Esophagus (tissue), 2 donors: Measurements from ENCODE around the gene RNF208. TPM values are rescaled to one million over a fixed set of nuclear protein-coding genes. Genes with fewer than 3 reads are reported as not detected.

Experiments
- H3K27ac ChIP-seq, 2 donors: one replicate each; pipeline ENCODE4 v1.5.1; 2013; ENCODE audit warnings: low read depth in 2 of 2, mild to moderate bottlenecking in 2 of 2, inconsistent platforms in 1 of 2, low read length in 1 of 2, moderate library complexity in 1 of 2
- H3K27me3 ChIP-seq, 2 donors: one replicate each; pipeline ENCODE4 v1.6.1; 2013; ENCODE audit warnings: low read length in 2 of 2, control low read depth in 1 of 2, mild to moderate bottlenecking in 1 of 2; ENCODE audit not compliant: insufficient read depth in 2 of 2, control insufficient read depth in 1 of 2
- H3K36me3 ChIP-seq, 2 donors: one replicate each; pipeline ENCODE4 v1.6.1; 2013; ENCODE audit warnings: low read length in 1 of 2; ENCODE audit not compliant: control insufficient read depth in 2 of 2, insufficient read depth in 2 of 2
- H3K4me1 ChIP-seq, 2 donors: one replicate each; pipeline ENCODE4 v1.6.1; 2013; ENCODE audit warnings: low read length in 1 of 2; ENCODE audit not compliant: control insufficient read depth in 2 of 2, insufficient read depth in 2 of 2
- H3K4me3 ChIP-seq, 2 donors: one replicate each; pipeline ENCODE4 v1.5.1; 2013; ENCODE audit warnings: low read length in 2 of 2, mild to moderate bottlenecking in 2 of 2, low read depth in 1 of 2, moderate library complexity in 1 of 2
- H3K9me3 ChIP-seq, 2 donors: one replicate each; pipeline ENCODE4 v1.6.1; 2013; ENCODE audit warnings: mild to moderate bottlenecking in 2 of 2, low read depth in 1 of 2, low read length in 1 of 2, moderate library complexity in 1 of 2; ENCODE audit not compliant: control insufficient read depth in 2 of 2, insufficient read depth in 1 of 2
- WGBS, 2 donors: extraction: QIAGEN DNeasy Blood & Tissue Kit; methylation state at CpG; one replicate each; pipeline ENCODE4 v1.1.7; 2013; 5-methylcytosine and 5-hydroxymethylcytosine counted together
- polyA plus RNA-seq, 2 donors: library from polyadenylated mRNA; stranded (reverse); fragments of 200-250 nt; gene quantifications; one replicate each; pipeline ENCODE4 v1.2.3, GENCODE V29; 2013
- donor health status: healthy with polysubstance abuse.
- donor health status: Bipolar disorder and iron deficiency.

The RNF208 gene
- polyA plus RNA-seq, 2 donors, result 13.3 to 28.5 TPM

DNA sequence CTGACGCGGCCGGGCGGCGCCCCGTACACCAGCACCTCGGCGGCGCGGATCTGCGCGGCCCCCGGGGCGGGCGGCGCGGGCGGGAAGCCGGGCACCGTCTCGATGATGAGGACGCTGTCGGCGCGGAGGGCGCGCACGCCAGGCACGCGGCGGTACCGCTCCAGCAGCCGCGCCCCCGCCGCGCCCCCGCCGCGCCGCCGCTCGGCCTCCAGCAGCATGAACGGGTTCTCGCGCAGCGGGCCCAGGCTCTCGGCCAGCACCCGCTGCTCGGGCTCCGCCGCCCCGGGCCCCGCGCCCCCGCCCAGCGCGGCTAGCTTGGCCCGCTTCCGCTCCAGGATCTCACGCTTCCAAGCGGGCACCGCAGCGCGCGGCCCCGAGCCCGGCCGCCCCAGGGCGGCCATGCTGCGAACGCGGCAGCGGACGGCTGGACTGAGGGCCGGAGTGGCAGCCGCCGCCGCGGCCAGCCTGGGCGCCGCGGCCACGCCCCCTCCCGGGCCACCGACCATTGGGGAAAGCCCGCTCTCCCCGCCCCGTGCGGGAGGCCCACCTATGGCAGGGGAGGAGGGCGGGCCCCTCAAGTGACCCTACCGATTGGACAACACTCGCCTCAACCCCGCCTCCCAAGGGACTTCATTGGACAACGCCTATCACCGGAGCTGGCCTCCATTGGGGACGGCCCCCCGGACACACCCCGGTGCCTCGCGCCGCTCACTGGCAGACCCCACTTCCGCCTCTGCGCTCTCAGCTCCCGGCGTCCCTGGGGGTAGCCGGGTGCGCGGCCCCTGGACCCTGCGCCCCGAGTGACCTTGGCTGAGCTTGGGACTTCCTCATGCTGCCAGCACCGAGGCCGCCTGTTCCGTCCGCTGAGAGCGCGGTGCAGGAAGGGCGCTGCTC, 21.5 kb downstream of the RNF208 start, which contains the start of gene TPRN:
TPRN (minus strand) TSS at position 431 of the 894 bp plus-strand sequence; CDS start at position 401, 30 bp downstream.
- H3K4me3 ChIP-seq, result peak within 1 kb of the TSS; percentile 75 to 79
- WGBS, 2 donors, result 1% methylated on average over 95 to 118 of the region's 118 CpGs
- peaks cover 28 to 47% of the 10 kb centered on the region in 2 donors for H3K4me1 ChIP-seq
- H3K27me3 ChIP-seq, result no peaks in the 10 kb centered on the region
- H3K9me3 ChIP-seq, result no peaks in the 10 kb centered on the region
- no peaks in the 10 kb centered on the region for H3K36me3 ChIP-seq
- peak within 1 kb of the TSS; percentile 90 to 93 for H3K27ac ChIP-seq

DNA sequence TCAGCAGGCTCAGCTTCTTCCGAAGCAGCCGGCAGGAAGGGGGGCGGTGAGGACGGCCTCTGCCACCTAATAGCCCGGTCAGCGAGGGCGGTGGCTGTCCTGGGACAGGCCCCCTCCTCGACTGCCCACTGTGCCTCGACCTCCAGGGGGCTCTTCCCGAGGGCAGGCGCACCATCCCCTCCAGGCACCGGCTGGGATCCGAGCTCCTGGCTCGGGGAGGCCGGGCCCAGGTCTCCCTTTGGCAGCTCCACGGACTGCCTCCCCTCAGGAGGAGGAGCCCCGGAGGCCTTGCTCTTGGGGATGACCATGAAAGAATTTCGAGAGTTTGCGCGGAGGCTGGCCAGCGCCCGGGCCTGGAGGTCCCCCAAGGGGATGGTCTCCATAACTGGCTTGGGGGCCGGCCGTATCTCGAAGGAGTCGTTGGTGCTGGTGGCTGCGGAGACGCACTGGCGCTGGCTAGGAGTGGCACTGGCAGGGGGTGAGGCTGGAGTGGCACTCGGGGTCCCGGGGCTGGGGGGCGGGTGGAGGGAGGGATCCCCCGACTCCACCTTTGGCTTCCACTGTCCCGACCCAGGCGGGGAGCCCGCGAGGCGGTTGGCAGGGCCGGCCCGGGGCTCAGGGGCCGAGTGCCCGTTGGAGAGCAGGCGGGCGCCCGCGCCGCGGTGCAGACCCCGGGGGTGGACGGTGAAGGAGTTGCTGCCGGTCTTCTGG, 22.5 kb downstream of the RNF208 start:
- Histone ChIP-seq H3K9me3 (no peaks in the 10 kb centered on the region), H3K36me3 (no peaks in the 10 kb centered on the region), H3K27ac (peak overlapping the region; percentile 63 to 90), H3K27me3 (no peaks in the 10 kb centered on the region), H3K4me1 (peaks cover 29 to 51% of the 10 kb centered on the region in 2 donors), H3K4me3 (peak overlapping the region; percentile 45 to 75)
- WGBS, 2 donors, result 11 to 14% methylated on average over 42 to 51 of the region's 51 CpGs

DNA sequence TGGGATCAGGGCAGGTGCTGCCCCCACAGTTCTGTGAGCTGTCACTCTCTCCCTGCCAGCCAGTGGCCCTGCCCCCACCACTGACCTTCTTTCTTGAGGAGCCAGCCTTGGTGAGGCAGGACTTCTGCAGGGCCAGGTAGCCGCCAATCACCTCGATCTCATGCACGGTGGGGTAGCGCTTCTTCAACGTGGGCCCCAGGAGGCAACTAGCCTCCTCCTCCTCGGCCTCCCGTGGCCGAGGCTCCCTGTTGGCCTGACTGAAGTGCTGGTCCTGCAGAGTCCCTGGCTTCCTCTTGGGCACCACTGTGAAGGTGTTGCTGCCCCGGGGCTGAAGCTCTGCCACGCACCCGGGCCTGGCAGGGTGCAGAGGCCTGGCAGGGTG, 23.1 kb downstream of the RNF208 start:
- Histone ChIP-seq H3K36me3 (no peaks in the 10 kb centered on the region), H3K9me3 (no peaks in the 10 kb centered on the region), H3K4me1 (peaks cover 29 to 51% of the 10 kb centered on the region in 2 donors), H3K27ac (peak overlapping the region; percentile 55 to 63), H3K4me3 (peak overlapping the region; percentile 45 to 75), H3K27me3 (no peaks in the 10 kb centered on the region)
- 65 to 72% methylated on average over 11 of the region's 11 CpGs for WGBS, 2 donors

DNA sequence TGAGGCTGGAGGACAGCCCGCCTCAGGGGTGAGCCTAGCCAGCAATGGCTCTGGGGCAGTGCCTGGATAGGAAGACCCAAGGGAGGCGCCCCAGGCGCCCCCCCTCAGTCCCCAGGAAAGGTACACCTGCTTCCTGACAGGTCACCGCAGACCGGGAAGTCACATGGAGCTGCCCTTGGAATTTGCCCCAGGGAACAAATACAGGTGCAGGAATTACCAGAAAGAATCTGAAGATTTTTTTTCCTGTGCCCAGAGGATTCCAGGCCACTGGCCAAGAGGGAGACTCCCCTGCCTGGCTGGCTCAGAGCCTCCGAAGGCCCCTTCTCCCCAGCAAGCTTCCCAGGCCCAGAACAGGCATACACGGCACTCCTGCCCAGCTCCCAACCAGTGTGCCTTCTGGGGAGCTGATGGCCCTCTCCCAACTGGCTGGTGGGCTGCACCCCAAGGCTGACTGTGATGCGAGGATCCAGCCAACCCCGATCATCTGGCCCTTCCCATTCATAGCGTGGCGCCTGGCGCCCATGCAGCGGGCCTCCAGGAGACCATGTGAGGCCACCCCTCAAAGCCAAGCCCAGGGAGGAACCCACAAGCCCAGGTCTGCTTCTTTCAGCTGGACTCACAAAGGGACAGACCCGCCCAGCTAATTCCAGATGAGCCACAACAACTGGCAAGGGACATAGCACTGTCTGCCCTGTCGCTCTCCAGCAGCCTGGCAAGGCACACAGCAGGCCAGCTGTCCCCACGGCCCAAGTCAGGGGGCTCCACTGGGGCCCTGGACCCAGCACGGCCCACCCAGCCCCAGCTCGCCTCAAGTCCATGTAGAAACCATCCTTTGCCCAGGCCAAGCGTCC, 23.8 kb downstream of the RNF208 start:
- H3K27me3 ChIP-seq, result no peaks in the 10 kb centered on the region
- WGBS, 2 donors, result 51 to 65% methylated on average over 19 of the region's 19 CpGs
- H3K4me3 ChIP-seq, result peak overlapping the region; percentile 45 to 75
- no peaks in the 10 kb centered on the region for H3K36me3 ChIP-seq
- H3K9me3 ChIP-seq, result no peaks in the 10 kb centered on the region
- H3K4me1 ChIP-seq, result peaks cover 29 to 51% of the 10 kb centered on the region in 2 donors
- peak overlapping the region; percentile 55 to 78 for H3K27ac ChIP-seq

DNA sequence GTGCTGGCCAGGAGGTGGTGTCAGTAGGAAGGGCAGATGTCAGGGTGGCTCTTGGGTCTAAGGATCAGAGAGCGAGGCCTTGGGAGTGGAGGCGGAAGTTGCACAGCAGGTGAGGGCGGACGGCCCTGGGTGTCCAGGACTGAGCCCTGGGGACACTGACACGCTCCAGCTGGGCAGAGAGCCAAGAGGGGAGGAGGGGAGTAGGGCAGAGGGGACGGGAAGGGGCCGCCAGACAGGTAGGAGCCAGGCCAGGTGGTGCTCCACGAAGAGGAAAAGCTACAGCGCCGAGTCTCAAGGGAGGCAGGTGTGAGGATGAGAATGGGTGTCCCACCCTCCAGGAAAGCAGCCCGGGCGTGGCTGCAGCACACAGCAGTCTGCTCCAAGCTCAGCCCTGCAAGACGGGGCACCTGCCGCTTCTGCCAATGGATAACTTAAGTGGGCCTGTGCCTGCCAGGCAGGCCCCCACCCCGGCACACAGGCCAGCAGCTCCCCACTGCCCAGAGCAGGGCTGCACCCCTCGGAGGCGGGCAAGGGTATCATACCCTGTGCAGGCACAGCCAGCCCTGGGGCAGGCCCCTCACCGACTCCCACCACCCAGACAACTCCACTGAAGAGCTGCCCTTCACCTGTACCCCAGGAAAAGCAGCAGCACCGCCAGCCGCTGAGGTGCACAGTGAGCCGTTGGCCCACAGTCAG, 26.4 kb downstream of the RNF208 start:
- no peaks in the 10 kb centered on the region for H3K9me3 ChIP-seq
- peaks cover 2 to 16% of the 10 kb centered on the region in 2 donors for H3K36me3 ChIP-seq
- no peaks in the 10 kb centered on the region for H3K27me3 ChIP-seq
- H3K4me1 ChIP-seq, result peaks cover 29 to 51% of the 10 kb centered on the region in 2 donors
- WGBS, 2 donors, result 46 to 57% methylated on average over 21 of the region's 21 CpGs
- H3K27ac ChIP-seq, result peak overlapping the region; percentile 87 to 91
- H3K4me3 ChIP-seq, result peak overlapping the region in 1 of 2 donors; percentile 25

DNA sequence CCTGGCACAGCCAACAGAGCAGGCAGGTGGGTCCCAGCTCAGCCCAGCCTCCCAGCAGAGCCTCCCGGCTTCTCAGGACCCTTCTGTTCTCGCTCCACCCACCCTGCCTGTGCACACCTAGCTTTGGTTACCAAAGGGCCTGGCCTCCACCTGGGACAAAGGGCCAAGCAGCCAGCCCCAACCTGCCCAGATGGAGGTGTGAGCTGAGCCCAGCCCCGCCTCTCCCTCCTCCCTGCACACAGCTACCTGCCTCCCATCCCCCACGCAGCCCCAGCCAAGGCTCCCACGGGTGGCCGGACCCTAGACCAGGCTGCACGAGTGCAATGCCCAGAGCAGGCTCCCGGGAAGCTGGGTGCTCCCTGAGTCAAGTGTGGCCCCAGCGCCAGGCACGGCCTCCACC, 27.1 kb downstream of the RNF208 start:
- Histone ChIP-seq H3K27ac (peak overlapping the region; percentile 87 to 91), H3K4me3 (peak overlapping the region; percentile 17 to 31), H3K4me1 (peaks cover 30 to 58% of the 10 kb centered on the region in 2 donors), H3K27me3 (no peaks in the 10 kb centered on the region), H3K36me3 (peaks cover 3 to 24% of the 10 kb centered on the region in 2 donors), H3K9me3 (no peaks in the 10 kb centered on the region)
- WGBS, 2 donors, result 47 to 51% methylated on average over 10 of the region's 10 CpGs

DNA sequence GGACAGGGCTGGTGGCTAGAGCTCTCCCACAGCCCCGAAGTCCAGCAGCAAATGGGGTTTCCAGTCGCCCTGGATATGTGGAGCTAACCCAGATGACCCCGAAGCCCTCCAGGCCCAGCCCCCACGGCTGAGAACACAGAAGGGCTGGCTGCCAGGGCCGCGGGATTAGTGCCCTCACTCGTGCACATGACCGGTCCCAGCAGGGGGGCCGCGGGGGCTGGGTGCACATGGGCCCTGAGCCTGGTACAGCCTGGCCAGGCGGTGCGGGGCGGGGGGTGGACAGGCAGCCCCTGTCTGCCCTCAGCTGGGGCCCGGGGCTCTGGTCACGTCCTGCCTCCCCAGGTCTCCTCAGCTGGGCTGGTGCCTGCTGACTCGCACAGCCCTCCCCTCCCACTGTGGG, 27.7 kb downstream of the RNF208 start:
- Histone ChIP-seq H3K9me3 (no peaks in the 10 kb centered on the region), H3K27me3 (no peaks in the 10 kb centered on the region), H3K4me1 (peaks cover 32 to 60% of the 10 kb centered on the region in 2 donors), H3K36me3 (peaks cover 3 to 26% of the 10 kb centered on the region in 2 donors), H3K27ac (peak overlapping the region; percentile 87 to 91), H3K4me3 (peak overlapping the region in 1 of 2 donors; percentile 31)
- WGBS, 2 donors, result 41 to 45% methylated on average over 15 to 16 of the region's 16 CpGs

DNA sequence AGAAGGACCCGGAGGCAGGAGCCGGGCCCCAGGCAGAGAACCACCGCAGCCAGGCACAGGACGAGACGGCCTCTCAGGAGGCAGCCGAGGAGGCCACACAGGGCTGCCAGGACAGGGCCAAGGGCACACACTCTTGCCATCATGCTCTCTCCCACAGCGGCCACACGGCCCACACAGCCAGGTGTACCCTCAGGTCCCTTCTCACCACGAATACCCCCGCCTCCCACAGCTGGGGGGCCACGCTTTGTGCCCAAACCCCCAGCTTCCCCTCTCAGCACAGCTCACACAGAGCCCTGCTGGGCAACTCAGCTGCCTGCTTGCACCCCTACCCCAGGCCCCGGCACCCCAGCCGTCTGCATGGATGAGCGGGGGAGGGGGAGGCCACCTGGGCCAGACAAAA, 28.3 kb downstream of the RNF208 start:
- H3K36me3 ChIP-seq, result peaks cover 3 to 26% of the 10 kb centered on the region in 2 donors
- H3K27ac ChIP-seq, result no peak overlapping the region
- no peak overlapping the region for H3K4me3 ChIP-seq
- no peaks in the 10 kb centered on the region for H3K27me3 ChIP-seq
- no peaks in the 10 kb centered on the region for H3K9me3 ChIP-seq
- H3K4me1 ChIP-seq, result peaks cover 26 to 56% of the 10 kb centered on the region in 2 donors
- 75 to 80% methylated on average over 12 to 14 of the region's 14 CpGs for WGBS, 2 donors
